HG02759 (cell line): ENCODE results near the gene C5AR2.
"Not testable (repeated sequence)": the region's sequence is repeated elsewhere in the genome, so short reads cannot be mapped to it uniquely, and the experiment has no call there.

ENCODE experiments used
- ATAC-seq: cut with Tn5 transposase; IDR thresholded peaks from one replicate; pipeline ENCODE4 v1.9.1; 2021; ENCODE audit warnings: mild to moderate bottlenecking, moderate library complexity; ENCODE audit not compliant: unreplicated experiment

C5AR2 gene

GRCh38 chr19:47358936-47359335, 27.0 kb downstream of the C5AR2 start:
- no peak for ATAC-seq

GRCh38 chr19:47362321-47362720, 30.3 kb downstream of the C5AR2 start:
- no peak for ATAC-seq

GRCh38 chr19:47363758-47364531, 32.0 kb downstream of the C5AR2 start:
- ATAC-seq: no peak

GRCh38 chr19:47365455-47365854, 33.5 kb downstream of the C5AR2 start:
- ATAC-seq: not testable (repeated sequence)

GRCh38 chr19:47370045-47370611, 38.2 kb downstream of the C5AR2 start:
- no peak for ATAC-seq

GRCh38 chr19:47371261-47371660, 39.3 kb downstream of the C5AR2 start:
- no peak for ATAC-seq

- ATAC-seq: no peak
Measured at GRCh38 chr19:47372603-47373002, 40.6 kb downstream of the C5AR2 start.

GRCh38 chr19:47373246-47374240, 41.6 kb downstream of the C5AR2 start:
- no peak for ATAC-seq

GRCh38 chr19:47374876-47375693, 43.1 kb downstream of the C5AR2 start:
- ATAC-seq: no peak

GRCh38 chr19:47375694-47376588, 44.0 kb downstream of the C5AR2 start:
- no peak for ATAC-seq

GRCh38 chr19:47376589-47377144, 44.7 kb downstream of the C5AR2 start:
- no peak for ATAC-seq

GRCh38 chr19:47377208-47377701, 45.3 kb downstream of the C5AR2 start:
- no peak for ATAC-seq

- no peak for ATAC-seq
Measured at GRCh38 chr19:47377801-47378200, 45.8 kb downstream of the C5AR2 start.

GRCh38 chr19:47378246-47378645, 46.3 kb downstream of the C5AR2 start:
- ATAC-seq: no peak

- no peak for ATAC-seq
Measured at GRCh38 chr19:47379381-47379938, 47.5 kb downstream of the C5AR2 start.

GRCh38 chr19:47380559-47380958, 48.6 kb downstream of the C5AR2 start:
- no peak for ATAC-seq

- no peak for ATAC-seq
Measured at GRCh38 chr19:47381121-47381520, 49.1 kb downstream of the C5AR2 start.

GRCh38 chr19:47381653-47382279, 49.8 kb downstream of the C5AR2 start:
- ATAC-seq: no peak
